CD14-positive monocyte (primary cell): ENCODE results near the gene GDF2. TPM values are rescaled to one million over a fixed set of nuclear protein-coding genes. Genes with fewer than 3 reads are reported as not detected.

Source experiments
- DNase-seq, 3 donors: peaks; one replicate each; pipeline ENCODE4 v3.0.0-alpha.2; 2011 to 2022
- H2AFZ ChIP-seq: 2 replicates; pipeline ENCODE4 v1.6.0; 2012; ENCODE audit warnings: mild to moderate bottlenecking, low read depth, low read length, inconsistent platforms; ENCODE audit not compliant: insufficient read depth, poor library complexity, severe bottlenecking
- H3K27ac ChIP-seq, 2 donors: 1 replicate in 1 of 2; 2 replicates in 1 of 2; pipeline ENCODE4 v1.5.1; 2012 to 2013; ENCODE audit warnings: low read length in 2 of 2, control low read depth in 1 of 2, inconsistent platforms in 1 of 2, low read depth in 1 of 2, mild to moderate bottlenecking in 1 of 2
- H3K27me3 ChIP-seq, 2 donors: one replicate each; pipeline versions ENCODE4 v1.6.0 to v1.6.1; 2011 to 2013; ENCODE audit warnings: low read length in 2 of 2; ENCODE audit not compliant: control insufficient read depth in 2 of 2, insufficient read depth in 2 of 2
- H3K36me3 ChIP-seq, 2 donors: replicated peaks in 1 of 2; 1 replicate in 1 of 2; 2 replicates in 1 of 2; pipeline versions ENCODE4 v1.5.1 to v1.6.1; 2012 to 2013; ENCODE audit warnings: low read length in 2 of 2, control low read depth in 1 of 2, inconsistent platforms in 1 of 2, mild to moderate bottlenecking in 1 of 2; ENCODE audit not compliant: insufficient read depth in 2 of 2, control insufficient read depth in 1 of 2
- H3K4me1 ChIP-seq, 2 donors: 1 replicate in 1 of 2; 2 replicates in 1 of 2; pipeline versions ENCODE4 v1.5.1 to v1.6.1; 2012 to 2013; ENCODE audit warnings: low read length in 2 of 2, control low read depth in 1 of 2, inconsistent platforms in 1 of 2, mild to moderate bottlenecking in 1 of 2, moderate library complexity in 1 of 2; ENCODE audit not compliant: insufficient read depth in 2 of 2, control insufficient read depth in 1 of 2
- H3K4me2 ChIP-seq: replicated peaks from 2 replicates; pipeline ENCODE3; 2012; ENCODE audit warnings: low read length, moderate library complexity, mild to moderate bottlenecking; ENCODE audit not compliant: poor library complexity, severe bottlenecking; ENCODE audit errors: extremely low read depth
- H3K4me3 ChIP-seq, 3 experiments: fragments of 200-600 bp in 1 of 3; sonication (generic) in 1 of 3; replicated peaks in 1 of 3; 1 replicate in 2 of 3; 2 replicates in 1 of 3; pipeline ENCODE4 v1.5.1; 2011 to 2013; ENCODE audit warnings: low read length in 3 of 3, mild to moderate bottlenecking in 3 of 3, control low read depth in 2 of 3, low read depth in 2 of 3, inconsistent platforms in 1 of 3, moderate library complexity in 1 of 3
- H3K79me2 ChIP-seq: 2 replicates; pipeline ENCODE4 v1.6.0; 2012; ENCODE audit warnings: mild to moderate bottlenecking, control low read depth, inconsistent platforms, low read length, moderate library complexity; ENCODE audit not compliant: insufficient read depth
- H3K9ac ChIP-seq: 2 replicates; pipeline ENCODE4 v1.6.0; 2017; ENCODE audit warnings: low read length, mild to moderate bottlenecking; ENCODE audit not compliant: insufficient read depth, poor library complexity, severe bottlenecking
- H3K9me3 ChIP-seq, 2 donors: replicated peaks in 1 of 2; 1 replicate in 1 of 2; 2 replicates in 1 of 2; pipeline versions ENCODE4 v1.5.1 to v1.6.1; 2012 to 2013; ENCODE audit warnings: low read length in 2 of 2, control low read depth in 1 of 2; ENCODE audit not compliant: control insufficient read depth in 1 of 2, insufficient read depth in 1 of 2
- H4K20me1 ChIP-seq: 2 replicates; pipeline ENCODE4 v1.6.0; 2012; ENCODE audit warnings: mild to moderate bottlenecking, low read length, control low read depth, moderate library complexity; ENCODE audit not compliant: insufficient read depth
- H3K27ac Mint-ChIP-seq, 7 donors: one replicate each; pipeline ENCODE4 v1.8.0; 2020; ENCODE audit warnings: mild to moderate bottlenecking in 7 of 7, mixed read lengths in 7 of 7, moderate library complexity in 6 of 7, inconsistent platforms in 2 of 7
- H3K27me3 Mint-ChIP-seq, 3 donors: one replicate each; pipeline ENCODE4 v1.8.0; 2021 to 2022; ENCODE audit warnings: low read depth in 3 of 3, mild to moderate bottlenecking in 3 of 3, mixed read lengths in 3 of 3, moderate library complexity in 3 of 3, inconsistent platforms in 1 of 3
- H3K36me3 Mint-ChIP-seq, 2 donors: one replicate each; pipeline ENCODE4 v1.8.0; 2020; ENCODE audit warnings: mixed read lengths in 2 of 2, inconsistent platforms in 1 of 2, mild to moderate bottlenecking in 1 of 2
- H3K4me1 Mint-ChIP-seq: one replicate; pipeline ENCODE4 v1.8.0; 2020; ENCODE audit warnings: mild to moderate bottlenecking, mixed read lengths
- H3K4me3 Mint-ChIP-seq, 2 donors: one replicate each; pipeline ENCODE4 v1.8.0; 2020; ENCODE audit warnings: mild to moderate bottlenecking in 2 of 2, mixed read lengths in 2 of 2, moderate library complexity in 1 of 2
- H3K9me3 Mint-ChIP-seq, 7 donors: one replicate each; pipeline ENCODE4 v1.8.0; 2020 to 2022; ENCODE audit warnings: mixed read lengths in 7 of 7, mild to moderate bottlenecking in 6 of 7, moderate library complexity in 6 of 7, inconsistent platforms in 2 of 7
- CTCF ChIP-seq: fragments of 200-600 bp; IDR thresholded peaks from one replicate; pipeline ENCODE4 v1.8.0; 2022; ENCODE audit warnings: antibody characterized with exemption, mild to moderate bottlenecking
- WGBS: methylation state at CpG from one replicate; pipeline ENCODE4 v1.1.5; 2013; ENCODE audit warnings: missing lambda C conversion rate; ENCODE audit not compliant: insufficient coverage; 5-methylcytosine and 5-hydroxymethylcytosine counted together
- intact Hi-C, 2 donors: fragments of 100-400 bp; cut with micrococcal nuclease; formaldehyde crosslinking; loops; one replicate each; pipeline versions ENCODE4 v1.15.0 to v1.15.1; 2023
- polyA plus RNA-seq, 3 donors: library from polyadenylated mRNA; depleted of rRNA in 1 of 3; unstranded in 2 of 3; stranded (reverse) in 1 of 3; fragments of 300-500 nt in 2 of 3; fragments of >200 nt in 1 of 3; fragmentation: Illumina TruSeq in 2 of 3; gene quantifications; 1 replicate in 2 of 3; 2 replicates in 1 of 3; pipeline ENCODE4 v1.2.3, GENCODE V29; 2012 to 2021

GDF2 gene
- polyA plus RNA-seq, 3 donors = not detected

GRCh38 chr10:47337310-47337709 lies 15.1 kb downstream of the GDF2 start:
- H3K4me3 ChIP-seq = no peak overlapping the region
- Mint-ChIP-seq H3K4me3 (no peak overlapping the region), H3K9me3 (peaks cover 0 to 2% (median 0%) of the 10 kb centered on the region in 7 donors), H3K27me3 (peaks cover 5 to 7% (median 5%) of the 10 kb centered on the region in 3 donors), H3K36me3 (no peaks in the 10 kb centered on the region), H3K27ac (no peak overlapping the region), H3K4me1 (peaks cover 11% of the 10 kb centered on the region)
- TF ChIP-seq CTCF = no peak
- no peak overlapping the region for H3K4me2 ChIP-seq
- H3K36me3 ChIP-seq = no peaks in the 10 kb centered on the region
- WGBS = 79% methylated on average over 2 of the region's 4 CpGs
- peaks cover 9% of the 10 kb centered on the region in 2 donors for H3K4me1 ChIP-seq
- no peaks in the 10 kb centered on the region for H3K9me3 ChIP-seq
- no peak overlapping the region for H3K9ac ChIP-seq
- H3K79me2 ChIP-seq = no peaks in the 10 kb centered on the region
- DNase-seq = no peak
- intact Hi-C loops = no loop called here
- no peaks in the 10 kb centered on the region for H4K20me1 ChIP-seq
- H3K27ac ChIP-seq = no peak overlapping the region
- no peaks in the 10 kb centered on the region for H3K27me3 ChIP-seq
- no peak overlapping the region for H2AFZ ChIP-seq

- H3K9ac ChIP-seq = no peak overlapping the region
- H3K27ac Mint-ChIP-seq = peak overlapping the region in 1 of 7 donors; percentile 74
These were observed 17.0 kb downstream of the GDF2 start for GRCh38 chr10:47339186-47339735.

More at GRCh38 chr10:47339186-47339735, 17.0 kb downstream of the GDF2 start:
- Mint-ChIP-seq H3K36me3 (no peaks in the 10 kb centered on the region), H3K4me1 (peaks cover 11% of the 10 kb centered on the region), H3K4me3 (no peak overlapping the region), H3K9me3 (peaks cover 0 to 2% (median 0%) of the 10 kb centered on the region in 7 donors), H3K27me3 (peaks cover 5 to 7% (median 5%) of the 10 kb centered on the region in 3 donors)
- Histone ChIP-seq H2AFZ (no peak overlapping the region), H3K4me3 (no peak overlapping the region), H3K27ac (no peak overlapping the region), H3K36me3 (no peaks in the 10 kb centered on the region), H3K27me3 (no peaks in the 10 kb centered on the region), H3K9me3 (no peaks in the 10 kb centered on the region), H3K79me2 (no peaks in the 10 kb centered on the region), H3K4me1 (peaks cover 9% of the 10 kb centered on the region in 2 donors), H3K4me2 (no peak overlapping the region), H4K20me1 (no peaks in the 10 kb centered on the region)
- intact Hi-C loops = no loop called here
- no peak for DNase-seq
- no peak for TF ChIP-seq CTCF
- 83% methylated on average over 7 of the region's 8 CpGs for WGBS
